Activated T-cell treated with anti-CD3 and anti-CD28 coated beads, Interleukin-2, amount 50 U/mL, for 4 hours (primary cell): Measurements from ENCODE around the gene TAB2. TPM values are rescaled to one million over a fixed set of nuclear protein-coding genes. Genes with fewer than 3 reads are reported as not detected.

ENCODE experiments used
- ATAC-seq, 2 donors: fragments of 200-7000 bp; cut with Tn5 transposase; one replicate each; pipeline ENCODE4 v1.10.0; 2021
- DNase-seq: peaks from one replicate; pipeline ENCODE4 v3.0.0-alpha.2; 2020
- H3K27me3 Mint-ChIP-seq: one replicate; pipeline ENCODE4 v1.8.0; 2021; ENCODE audit warnings: low read depth, mixed read lengths
- H3K36me3 Mint-ChIP-seq: one replicate; pipeline ENCODE4 v1.8.0; 2022; ENCODE audit warnings: mixed read lengths; ENCODE audit not compliant: insufficient read depth
- H3K4me1 Mint-ChIP-seq: one replicate; pipeline ENCODE4 v1.8.0; 2021; ENCODE audit warnings: low read depth, mixed read lengths
- H3K4me3 Mint-ChIP-seq: one replicate; pipeline ENCODE4 v1.8.0; 2021; ENCODE audit warnings: mild to moderate bottlenecking, moderate library complexity, mixed read lengths
- H3K9me3 Mint-ChIP-seq: one replicate; pipeline ENCODE4 v1.8.0; 2021; ENCODE audit warnings: mixed read lengths
- total RNA-seq, 3 donors: library from RNA; stranded (reverse); gene quantifications; one replicate each; pipeline ENCODE4 v1.2.1, GENCODE V29; 2021

TAB2 gene
- total RNA-seq, 3 donors from 2014 or later: 69.7 to 84.9 (median 77.4) TPM

GRCh38 chr6:149293244-149293643 is 24.3 kb upstream of the TAB2 start:
- H3K27me3 Mint-ChIP-seq: no peaks in the 10 kb centered on the region
- ATAC-seq (no peak), DNase-seq (no peak)
- H3K4me1 Mint-ChIP-seq: no peaks in the 10 kb centered on the region
- H3K9me3 Mint-ChIP-seq: no peaks in the 10 kb centered on the region
- H3K4me3 Mint-ChIP-seq: no peak overlapping the region
- no peaks in the 10 kb centered on the region for H3K36me3 Mint-ChIP-seq

- Mint-ChIP-seq H3K36me3 (no peaks in the 10 kb centered on the region), H3K27me3 (no peaks in the 10 kb centered on the region)
Observed at GRCh38 chr6:149300563-149300962, 16.9 kb upstream of the TAB2 start.

GRCh38 chr6:149302723-149303122 is 14.8 kb upstream of the TAB2 start:
- Mint-ChIP-seq H3K9me3 (no peaks in the 10 kb centered on the region), H3K36me3 (no peaks in the 10 kb centered on the region), H3K27me3 (no peaks in the 10 kb centered on the region), H3K4me1 (peaks cover 4% of the 10 kb centered on the region), H3K4me3 (no peak overlapping the region)
- ATAC-seq (no peak), DNase-seq (no peak)

More at GRCh38 chr6:149300563-149300962, 16.9 kb upstream of the TAB2 start:
- no peaks in the 10 kb centered on the region for H3K9me3 Mint-ChIP-seq
- no peak for DNase-seq
- H3K4me3 Mint-ChIP-seq: no peak overlapping the region
- H3K4me1 Mint-ChIP-seq: peaks cover 4% of the 10 kb centered on the region
- ATAC-seq: no peak

GRCh38 chr6:149303468-149303867 is 14.0 kb upstream of the TAB2 start:
- Mint-ChIP-seq H3K4me1 (peaks cover 4% of the 10 kb centered on the region), H3K9me3 (no peaks in the 10 kb centered on the region), H3K36me3 (no peaks in the 10 kb centered on the region), H3K27me3 (no peaks in the 10 kb centered on the region), H3K4me3 (no peak overlapping the region)
- ATAC-seq (no peak), DNase-seq (no peak)

GRCh38 chr6:149305372-149305771 is 12.1 kb upstream of the TAB2 start:
- Mint-ChIP-seq H3K4me3 (no peak overlapping the region), H3K36me3 (no peaks in the 10 kb centered on the region), H3K27me3 (no peaks in the 10 kb centered on the region), H3K4me1 (peaks cover 4% of the 10 kb centered on the region), H3K9me3 (no peaks in the 10 kb centered on the region)
- DNase-seq (no peak), ATAC-seq (no peak)

GRCh38 chr6:149306967-149307366 is 10.5 kb upstream of the TAB2 start:
- H3K4me1 Mint-ChIP-seq: peaks cover 4% of the 10 kb centered on the region
- no peaks in the 10 kb centered on the region for H3K27me3 Mint-ChIP-seq
- H3K4me3 Mint-ChIP-seq: no peak overlapping the region
- ATAC-seq (no peak), DNase-seq (no peak)
- H3K9me3 Mint-ChIP-seq: no peaks in the 10 kb centered on the region
- H3K36me3 Mint-ChIP-seq: no peaks in the 10 kb centered on the region

- Mint-ChIP-seq H3K4me1 (peaks cover 6% of the 10 kb centered on the region), H3K27me3 (no peaks in the 10 kb centered on the region), H3K4me3 (no peak overlapping the region), H3K9me3 (no peaks in the 10 kb centered on the region), H3K36me3 (no peaks in the 10 kb centered on the region)
- ATAC-seq (no peak), DNase-seq (no peak)
Observed at GRCh38 chr6:149311293-149311692, 6.2 kb upstream of the TAB2 start.

GRCh38 chr6:149311766-149312165 is 5.7 kb upstream of the TAB2 start:
- ATAC-seq (no peak), DNase-seq (no peak)
- Mint-ChIP-seq H3K4me1 (peaks cover 8% of the 10 kb centered on the region), H3K9me3 (no peaks in the 10 kb centered on the region), H3K36me3 (no peaks in the 10 kb centered on the region), H3K27me3 (no peaks in the 10 kb centered on the region), H3K4me3 (no peak overlapping the region)

GRCh38 chr6:149313070-149313469 is 4.4 kb upstream of the TAB2 start:
- DNase-seq: no peak
- no peaks in the 10 kb centered on the region for H3K9me3 Mint-ChIP-seq
- no peak for ATAC-seq
- no peak overlapping the region for H3K4me3 Mint-ChIP-seq
- peaks cover 8% of the 10 kb centered on the region for H3K4me1 Mint-ChIP-seq
- no peaks in the 10 kb centered on the region for H3K27me3 Mint-ChIP-seq
- no peaks in the 10 kb centered on the region for H3K36me3 Mint-ChIP-seq

GRCh38 chr6:149313861-149314260 is 3.7 kb upstream of the TAB2 start:
- ATAC-seq: no peak
- H3K9me3 Mint-ChIP-seq: no peaks in the 10 kb centered on the region
- no peaks in the 10 kb centered on the region for H3K27me3 Mint-ChIP-seq
- no peak overlapping the region for H3K4me3 Mint-ChIP-seq
- H3K4me1 Mint-ChIP-seq: peaks cover 10% of the 10 kb centered on the region
- peaks cover 3% of the 10 kb centered on the region for H3K36me3 Mint-ChIP-seq
- no peak for DNase-seq

GRCh38 chr6:149314325-149314905 is 3.1 kb upstream of the TAB2 start:
- no peak for DNase-seq
- Mint-ChIP-seq H3K4me1 (peaks cover 10% of the 10 kb centered on the region), H3K27me3 (no peaks in the 10 kb centered on the region), H3K4me3 (no peak overlapping the region), H3K36me3 (peaks cover 3% of the 10 kb centered on the region), H3K9me3 (no peaks in the 10 kb centered on the region)
- ATAC-seq: no peak

- Mint-ChIP-seq H3K27me3 (no peaks in the 10 kb centered on the region), H3K4me3 (peak overlapping the region; percentile 90), H3K4me1 (peaks cover 21% of the 10 kb centered on the region), H3K36me3 (peaks cover 5% of the 10 kb centered on the region), H3K9me3 (no peaks in the 10 kb centered on the region)
- DNase-seq (no peak), ATAC-seq (no peak)
Observed at GRCh38 chr6:149316108-149316727, 1.3 kb upstream of the TAB2 start.

GRCh38 chr6:149316740-149317643 is 520 bp upstream of the TAB2 start:
- Mint-ChIP-seq H3K9me3 (no peaks in the 10 kb centered on the region), H3K36me3 (peaks cover 5% of the 10 kb centered on the region), H3K4me3 (peak overlapping the region; percentile 90), H3K27me3 (no peaks in the 10 kb centered on the region), H3K4me1 (peaks cover 26% of the 10 kb centered on the region)
- DNase-seq (peak; percentile 87), ATAC-seq (peak; percentile 71 to 72)

- Mint-ChIP-seq H3K4me1 (peaks cover 42% of the 10 kb centered on the region), H3K9me3 (no peaks in the 10 kb centered on the region), H3K4me3 (peak overlapping the region; percentile 90), H3K36me3 (peaks cover 5% of the 10 kb centered on the region), H3K27me3 (no peaks in the 10 kb centered on the region)
- DNase-seq (no peak), ATAC-seq (peak; percentile 25 to 39)
Observed at GRCh38 chr6:149318581-149319286, 1.2 kb downstream of the TAB2 start.
